Naive thymus-derived CD4-positive, alpha-beta T cell (primary cell): Measurements from ENCODE around the gene TRIO. TPM values are rescaled to one million over a fixed set of nuclear protein-coding genes. Genes with fewer than 3 reads are reported as not detected.

Experiments used
- ATAC-seq: fragments of 150-1000 bp; cut with Tn5 transposase; 2 replicates; pipeline ENCODE4 v1.10.0; 2021; ENCODE audit warnings: mild to moderate bottlenecking, moderate library complexity
- CTCF ChIA-PET: fragments of 350-600 bp; sonication (Branson Sonifier 250); formaldehyde crosslinking; loops from one replicate; lab custom pipeline; 2021; ENCODE audit warnings: antibody characterized with exemption; lab: Charles Lee
- POLR2A ChIA-PET: fragments of 350-600 bp; sonication (Branson Sonifier 250); formaldehyde crosslinking; loops from one replicate; lab custom pipeline; 2021; ENCODE audit warnings: antibody characterized with exemption, inconsistent platforms; lab: Charles Lee
- DNase-seq, 9 donors: peaks; one replicate each; pipeline versions ENCODE4 v3.0.0 to v3.0.0-alpha.2; 2020 to 2022; ENCODE audit warnings: mixed read lengths in 1 of 9
- H3K27ac ChIP-seq: one replicate; pipeline ENCODE4 v1.7.0; 2013; ENCODE audit warnings: mild to moderate bottlenecking, low read depth, low read length, moderate library complexity
- H3K27me3 ChIP-seq, 2 donors: one replicate each; pipeline ENCODE4 v1.7.0; 2013; ENCODE audit warnings: low read length in 2 of 2, mild to moderate bottlenecking in 2 of 2, moderate library complexity in 2 of 2; ENCODE audit not compliant: control insufficient read depth in 2 of 2, insufficient read depth in 2 of 2
- H3K36me3 ChIP-seq, 3 experiments: 1 replicate in 2 of 3; 2 replicates in 1 of 3; pipeline ENCODE4 v1.7.0; 2013; ENCODE audit warnings: low read length in 3 of 3, mild to moderate bottlenecking in 3 of 3, moderate library complexity in 1 of 3; ENCODE audit not compliant: insufficient read depth in 3 of 3, control insufficient read depth in 2 of 3
- H3K4me1 ChIP-seq, 2 donors: one replicate each; pipeline ENCODE4 v1.7.0; 2013; ENCODE audit warnings: low read length in 2 of 2, mild to moderate bottlenecking in 2 of 2, moderate library complexity in 1 of 2; ENCODE audit not compliant: control insufficient read depth in 2 of 2, insufficient read depth in 2 of 2
- H3K4me3 ChIP-seq: 2 replicates; pipeline ENCODE4 v1.7.0; 2013; ENCODE audit warnings: mild to moderate bottlenecking, low read length
- H3K9me3 ChIP-seq, 3 experiments: 1 replicate in 2 of 3; 2 replicates in 1 of 3; pipeline ENCODE4 v1.7.0; 2013; ENCODE audit warnings: low read length in 3 of 3; ENCODE audit not compliant: control insufficient read depth in 2 of 3
- H3K27ac Mint-ChIP-seq, 9 donors: one replicate each; pipeline ENCODE4 v1.8.0; 2020 to 2022; ENCODE audit warnings: mixed read lengths in 9 of 9, mild to moderate bottlenecking in 8 of 9, moderate library complexity in 5 of 9, inconsistent platforms in 2 of 9
- H3K27me3 Mint-ChIP-seq, 5 donors: one replicate each; pipeline ENCODE4 v1.8.0; 2021 to 2022; ENCODE audit warnings: mixed read lengths in 5 of 5, mild to moderate bottlenecking in 1 of 5
- H3K36me3 Mint-ChIP-seq, 5 donors: one replicate each; pipeline ENCODE4 v1.8.0; 2020 to 2022; ENCODE audit warnings: mixed read lengths in 5 of 5, mild to moderate bottlenecking in 3 of 5, inconsistent platforms in 1 of 5
- H3K4me1 Mint-ChIP-seq, 7 donors: one replicate each; pipeline ENCODE4 v1.8.0; 2020 to 2022; ENCODE audit warnings: mixed read lengths in 7 of 7, mild to moderate bottlenecking in 3 of 7, inconsistent platforms in 1 of 7
- H3K4me3 Mint-ChIP-seq, 10 donors: one replicate each; pipeline ENCODE4 v1.8.0; 2020 to 2022; ENCODE audit warnings: mild to moderate bottlenecking in 10 of 10, mixed read lengths in 10 of 10, moderate library complexity in 6 of 10, inconsistent platforms in 2 of 10
- H3K9me3 Mint-ChIP-seq, 11 donors: one replicate each; pipeline ENCODE4 v1.8.0; 2020 to 2022; ENCODE audit warnings: mixed read lengths in 11 of 11, mild to moderate bottlenecking in 4 of 11, inconsistent platforms in 1 of 11, moderate library complexity in 1 of 11
- intact Hi-C, 2 donors: fragments of 100-400 bp; cut with micrococcal nuclease; formaldehyde crosslinking; loops; one replicate each; pipeline ENCODE4 v1.15.1; 2023
- polyA plus RNA-seq, 2 donors: library from polyadenylated mRNA; unstranded; fragments of 300-500 nt; fragmentation: Illumina TruSeq; gene quantifications; one replicate each; pipeline ENCODE4 v1.2.3, GENCODE V29; 2021
- total RNA-seq, 6 experiments: library from RNA in 5 of 6; stranded (reverse) in 5 of 6; gene quantifications; 1 replicate in 5 of 6; 2 replicates in 1 of 6; pipeline ENCODE4 v1.2.3 and lab custom pipeline; 2021 to 2026

The TRIO gene
- total and polyA plus RNA-seq, 7 experiments from 2014 or later, result 0.16 to 45.9 (median 5.7) TPM

- H3K9me3 ChIP-seq, result no peaks in the 10 kb centered on the region
- no peak overlapping the region for H3K27ac ChIP-seq
- H3K27me3 ChIP-seq, result no peaks in the 10 kb centered on the region
- Mint-ChIP-seq H3K27ac (peak overlapping the region in 5 of 9 donors; percentile 34 to 92 (median 83)), H3K4me1 (peaks cover 17 to 55% (median 28%) of the 10 kb centered on the region in 7 donors), H3K36me3 (peaks cover 0 to 2% (median 0%) of the 10 kb centered on the region in 5 donors), H3K9me3 (peaks cover 0 to 1% (median 0%) of the 10 kb centered on the region in 11 donors), H3K4me3 (peak overlapping the region in 8 of 10 donors; percentile 8 to 86 (median 60)), H3K27me3 (no peaks in the 10 kb centered on the region)
- CTCF ChIA-PET, result interaction anchor here (7.8 kb wide), 1 partner anchor 283 kb away, joined by 124 read pairs; no protein-coding TSS in a partner anchor
- ATAC-seq (peak; percentile 87), DNase-seq (peak in 5 of 9 donors; percentile 11 to 55 (median 35))
- H3K36me3 ChIP-seq, result no peaks in the 10 kb centered on the region
- no peak overlapping the region for H3K4me3 ChIP-seq
- peaks cover 9 to 12% of the 10 kb centered on the region in 2 donors for H3K4me1 ChIP-seq
- intact Hi-C loops, result loop anchor here in 1 of 2 donors (1.0 to 5.0 kb wide), 6 partner anchors 47 to 636 kb away; partner anchors contain the start of genes ANKH and OTULIN
- POLR2A ChIA-PET, result interaction anchor here (0.9 kb wide), 1 partner anchor 10 kb away, joined by 3 read pairs; no protein-coding TSS in a partner anchor
These were observed 222.8 kb downstream of the TRIO start for GRCh38 chr5:14365831-14366430.

DNA sequence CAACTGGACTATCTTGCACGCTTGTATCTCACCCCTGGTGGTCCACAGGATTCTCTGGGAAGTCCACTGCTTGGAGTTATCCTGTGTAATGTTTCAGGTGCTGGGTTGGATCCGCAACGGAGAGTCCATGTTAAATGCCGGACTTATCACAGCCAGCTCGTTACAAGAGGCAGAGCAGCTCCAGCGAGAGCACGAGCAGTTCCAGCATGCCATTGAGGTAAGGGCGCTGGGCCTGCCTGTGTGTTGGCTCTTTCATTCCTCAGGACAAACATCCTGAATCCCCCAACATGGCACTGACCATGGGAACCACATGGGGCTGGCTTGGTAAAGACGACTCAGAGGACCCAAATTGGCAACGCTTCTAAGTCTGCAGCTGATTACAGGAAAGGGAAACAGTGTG lies 223.6 kb downstream of the TRIO start:
- no peaks in the 10 kb centered on the region for H3K36me3 ChIP-seq
- H3K27ac ChIP-seq, result no peak overlapping the region
- H3K27me3 Mint-ChIP-seq, result no peaks in the 10 kb centered on the region
- intact Hi-C loops, result loop anchor here in 1 of 2 donors (1.0 to 5.0 kb wide), 6 partner anchors 47 to 636 kb away; partner anchors contain the start of genes ANKH and OTULIN
- CTCF ChIA-PET, result interaction anchor here (0.6 to 7.8 kb wide), 2 partner anchors 24 to 282 kb away, joined by 3 to 124 read pairs; no protein-coding TSS in a partner anchor
- no peak overlapping the region for H3K4me3 ChIP-seq
- peaks cover 0 to 1% (median 0%) of the 10 kb centered on the region in 11 donors for H3K9me3 Mint-ChIP-seq
- H3K9me3 ChIP-seq, result no peaks in the 10 kb centered on the region
- peaks cover 17 to 55% (median 28%) of the 10 kb centered on the region in 7 donors for H3K4me1 Mint-ChIP-seq
- ATAC-seq (no peak), DNase-seq (no peak)
- POLR2A ChIA-PET, result interaction anchor here (0.9 kb wide), 1 partner anchor 11 kb away, joined by 3 read pairs; no protein-coding TSS in a partner anchor
- H3K27me3 ChIP-seq, result no peaks in the 10 kb centered on the region
- peaks cover 0 to 2% (median 0%) of the 10 kb centered on the region in 5 donors for H3K36me3 Mint-ChIP-seq
- H3K27ac Mint-ChIP-seq, result peak overlapping the region in 1 of 9 donors; percentile 69
- H3K4me1 ChIP-seq, result peaks cover 9 to 12% of the 10 kb centered on the region in 2 donors
- peak overlapping the region in 2 of 10 donors; percentile 59 to 86 for H3K4me3 Mint-ChIP-seq

DNA sequence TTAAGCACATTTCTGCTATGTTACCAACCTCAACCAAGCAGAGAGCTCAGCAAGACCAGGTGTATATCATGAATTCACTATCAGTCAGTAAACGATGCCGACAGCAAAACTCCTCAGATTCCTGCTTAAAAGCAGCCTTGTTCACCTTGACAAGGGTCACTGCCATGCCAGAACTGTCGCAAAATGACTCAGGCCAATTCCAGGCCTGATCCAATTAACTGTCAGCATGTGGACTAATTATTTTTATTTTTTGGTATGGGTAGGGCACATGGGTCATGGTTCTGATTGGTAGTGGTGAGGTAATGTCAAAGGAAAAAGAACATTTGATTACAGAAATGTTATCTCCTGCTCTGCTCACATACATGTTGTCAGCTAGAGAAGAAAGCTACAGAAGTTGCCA lies 224.2 kb downstream of the TRIO start:
- H3K27me3 ChIP-seq, result no peaks in the 10 kb centered on the region
- ATAC-seq (no peak), DNase-seq (no peak)
- Mint-ChIP-seq H3K36me3 (peaks cover 0 to 2% (median 0%) of the 10 kb centered on the region in 5 donors), H3K9me3 (peaks cover 0 to 1% (median 0%) of the 10 kb centered on the region in 11 donors), H3K4me1 (peaks cover 17 to 55% (median 28%) of the 10 kb centered on the region in 7 donors), H3K27me3 (no peaks in the 10 kb centered on the region), H3K27ac (peak overlapping the region in 2 of 9 donors; percentile 36 to 69), H3K4me3 (peak overlapping the region in 1 of 10 donors; percentile 28)
- peaks cover 9 to 12% of the 10 kb centered on the region in 2 donors for H3K4me1 ChIP-seq
- H3K4me3 ChIP-seq, result no peak overlapping the region
- no peaks in the 10 kb centered on the region for H3K9me3 ChIP-seq
- H3K27ac ChIP-seq, result no peak overlapping the region
- ChIA-PET CTCF (interaction anchor here (0.6 to 7.8 kb wide), 4 partner anchors 9 to 282 kb away, joined by 3 to 124 read pairs (median 5); no protein-coding TSS in a partner anchor), POLR2A (no interaction called here)
- no peaks in the 10 kb centered on the region for H3K36me3 ChIP-seq
- intact Hi-C loops, result loop anchor here in 1 of 2 donors (5.0 kb wide), 2 partner anchors 505 to 635 kb away; partner anchors contain the start of gene ANKH

- Histone ChIP-seq H3K27me3 (no peaks in the 10 kb centered on the region), H3K4me1 (peaks cover 9 to 12% of the 10 kb centered on the region in 2 donors), H3K4me3 (no peak overlapping the region), H3K27ac (no peak overlapping the region), H3K36me3 (no peaks in the 10 kb centered on the region), H3K9me3 (no peaks in the 10 kb centered on the region)
- Mint-ChIP-seq H3K36me3 (peaks cover 0 to 3% (median 0%) of the 10 kb centered on the region in 5 donors), H3K4me3 (no peak overlapping the region), H3K27me3 (peaks cover 0 to 4% (median 0%) of the 10 kb centered on the region in 5 donors), H3K27ac (no peak overlapping the region), H3K9me3 (peaks cover 0 to 1% (median 0%) of the 10 kb centered on the region in 11 donors), H3K4me1 (peaks cover 14 to 45% (median 25%) of the 10 kb centered on the region in 7 donors)
- DNase-seq (no peak), ATAC-seq (no peak)
- ChIA-PET CTCF (no interaction called here), POLR2A (no interaction called here)
- intact Hi-C loops, result loop anchor here in 1 of 2 donors (5.0 kb wide), 2 partner anchors 503 to 633 kb away; partner anchors contain the start of gene ANKH
These were observed 226.6 kb downstream of the TRIO start for GRCh38 chr5:14369780-14370179.

DNA sequence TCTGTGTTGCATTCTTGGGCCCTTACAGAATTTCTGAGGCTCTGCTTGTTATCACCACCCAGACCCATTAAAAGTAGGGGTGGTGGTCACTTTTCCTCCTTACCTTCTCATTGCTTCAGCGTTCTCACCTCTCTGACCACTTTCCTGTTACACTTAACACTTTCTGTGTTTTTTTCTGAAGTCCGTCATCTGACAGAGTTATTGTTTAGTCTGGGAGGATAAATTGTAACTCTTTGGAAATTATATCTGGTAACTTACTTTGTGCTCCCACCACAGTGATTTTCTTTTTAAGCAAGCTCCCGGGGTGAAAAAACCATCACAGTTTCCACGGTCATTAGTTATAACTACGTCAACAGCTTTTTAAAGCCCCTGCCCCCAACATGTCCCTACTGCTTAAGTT lies 227.2 kb downstream of the TRIO start:
- Mint-ChIP-seq H3K4me3 (no peak overlapping the region), H3K27me3 (peaks cover 0 to 4% (median 0%) of the 10 kb centered on the region in 5 donors), H3K27ac (no peak overlapping the region), H3K36me3 (peaks cover 0 to 3% (median 0%) of the 10 kb centered on the region in 5 donors), H3K4me1 (peaks cover 9 to 39% (median 19%) of the 10 kb centered on the region in 7 donors), H3K9me3 (peaks cover 0 to 1% (median 0%) of the 10 kb centered on the region in 11 donors)
- H3K27me3 ChIP-seq, result no peaks in the 10 kb centered on the region
- H3K9me3 ChIP-seq, result no peaks in the 10 kb centered on the region
- ChIA-PET CTCF (interaction anchor here (0.7 kb wide), 1 partner anchor 278 kb away, joined by 5 read pairs; no protein-coding TSS in a partner anchor), POLR2A (no interaction called here)
- intact Hi-C loops, result no loop called here
- peaks cover 5 to 9% of the 10 kb centered on the region in 2 donors for H3K4me1 ChIP-seq
- no peaks in the 10 kb centered on the region for H3K36me3 ChIP-seq
- no peak overlapping the region for H3K27ac ChIP-seq
- DNase-seq (no peak), ATAC-seq (no peak)
- H3K4me3 ChIP-seq, result no peak overlapping the region

DNA sequence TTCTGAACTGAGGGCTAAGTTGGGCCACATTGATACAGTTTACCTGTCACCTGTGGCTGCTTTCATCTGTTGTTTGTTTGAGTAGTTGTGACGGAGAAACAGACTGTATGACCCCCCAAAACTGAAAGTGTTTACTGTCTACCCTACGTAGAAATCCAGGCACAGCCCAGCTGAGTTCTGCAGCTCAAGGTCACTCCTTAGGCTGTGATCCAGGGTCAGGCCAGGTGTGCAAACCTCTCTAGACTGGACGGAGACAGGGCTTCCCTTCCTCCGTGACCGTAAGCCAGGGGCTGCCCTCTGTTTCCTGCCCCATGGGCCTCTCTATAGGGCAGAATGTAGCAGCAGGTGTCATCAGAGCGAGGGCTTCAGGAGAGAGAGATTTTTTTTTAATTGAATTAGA lies 230.5 kb downstream of the TRIO start:
- peaks cover 0 to 14% (median 0%) of the 10 kb centered on the region in 5 donors for H3K27me3 Mint-ChIP-seq
- peaks cover 0 to 1% (median 0%) of the 10 kb centered on the region in 5 donors for H3K36me3 Mint-ChIP-seq
- ATAC-seq (no peak), DNase-seq (no peak)
- no peaks in the 10 kb centered on the region for H3K9me3 ChIP-seq
- intact Hi-C loops, result no loop called here
- no peak overlapping the region for H3K4me3 Mint-ChIP-seq
- H3K36me3 ChIP-seq, result no peaks in the 10 kb centered on the region
- peaks cover 0 to 3% of the 10 kb centered on the region in 2 donors for H3K27me3 ChIP-seq
- H3K9me3 Mint-ChIP-seq, result no peaks in the 10 kb centered on the region
- H3K4me3 ChIP-seq, result no peak overlapping the region
- no peak overlapping the region for H3K27ac Mint-ChIP-seq
- no peaks in the 10 kb centered on the region for H3K4me1 ChIP-seq
- H3K27ac ChIP-seq, result no peak overlapping the region
- POLR2A ChIA-PET, result no interaction called here
- peaks cover 0 to 11% (median 0%) of the 10 kb centered on the region in 7 donors for H3K4me1 Mint-ChIP-seq
- CTCF ChIA-PET, result interaction anchor here (0.6 kb wide), 1 partner anchor 210 kb away, joined by 6 read pairs; no protein-coding TSS in a partner anchor
